SK-N-SH (cell line): ENCODE results near the gene DRC3. TPM values are rescaled to one million over a fixed set of nuclear protein-coding genes. Genes with fewer than 3 reads are reported as not detected.
A peak's percentile ranks its signal among the peaks of the same experiment; 100 is the strongest.

Source experiments
- CTCF ChIA-PET: fragments of 300-600, 350-600 bp; formaldehyde crosslinking; extraction: SDS; loops from one replicate; lab custom pipeline; 2021; lab: Yijun Ruan, JAX
- POLR2A ChIA-PET: fragments of 350-600 bp; sonication (Branson Sonifier 250); formaldehyde crosslinking; extraction: SDS; loops from one replicate; lab custom pipeline; 2020; ENCODE audit warnings: antibody characterized with exemption, inconsistent platforms; lab: Yijun Ruan, JAX
- DNase-seq: peaks from one replicate; pipeline ENCODE4 v3.0.0; 2012
- H2AFZ ChIP-seq: fragments of 200-600 bp; sonication (generic); 2 replicates; pipeline ENCODE4 v1.8.1; 2016; ENCODE audit warnings: antibody characterized with exemption, mild to moderate bottlenecking, low read depth
- H3F3A ChIP-seq: fragments of 200-600 bp; sonication (generic); replicated peaks from 2 replicates; pipeline ENCODE3; 2016; ENCODE audit warnings: antibody characterized with exemption, mild to moderate bottlenecking; ENCODE audit not compliant: insufficient read depth
- H3K27ac ChIP-seq, 2 experiments: fragments of 200-500 bp in 1 of 2; fragments of 200-600 bp in 1 of 2; sonication (Bioruptor generic) in 1 of 2; sonication (generic), shearing (Covaris generic) in 1 of 2; 2 replicates each; pipeline versions ENCODE4 v1.5.1 to v1.6.1; 2014 to 2016; ENCODE audit warnings: low read depth in 2 of 2, inconsistent platforms in 1 of 2, low read length in 1 of 2, mild to moderate bottlenecking in 1 of 2, mixed read lengths in 1 of 2
- H3K27me3 ChIP-seq: fragments of 200-600 bp; sonication (generic), shearing (Covaris generic); 2 replicates; pipeline ENCODE4 v1.6.1; 2016; ENCODE audit warnings: mixed run types; ENCODE audit not compliant: insufficient read depth
- H3K36me3 ChIP-seq, 2 experiments: fragments of 200-500 bp in 1 of 2; fragments of 200-600 bp in 1 of 2; sonication (Bioruptor generic) in 1 of 2; sonication (generic) in 1 of 2; replicated peaks in 1 of 2; 2 replicates each; pipeline versions ENCODE3 to v1.5.1; 2014 to 2016; ENCODE audit warnings: low read length in 1 of 2, mild to moderate bottlenecking in 1 of 2; ENCODE audit not compliant: insufficient read depth in 2 of 2, control insufficient read depth in 1 of 2
- H3K4me1 ChIP-seq, 2 experiments: fragments of 200-500 bp in 1 of 2; fragments of 200-600 bp in 1 of 2; sonication (Bioruptor generic) in 1 of 2; sonication (generic), shearing (Covaris generic) in 1 of 2; 2 replicates each; pipeline versions ENCODE4 v1.5.1 to v1.6.1; 2014 to 2016; ENCODE audit warnings: low read depth in 1 of 2, low read length in 1 of 2, mixed run types in 1 of 2; ENCODE audit not compliant: insufficient read depth in 2 of 2, control insufficient read depth in 1 of 2
- H3K4me2 ChIP-seq: fragments of 200-600 bp; sonication (generic), shearing (Covaris generic); 2 replicates; pipeline ENCODE4 v1.6.1; 2017; ENCODE audit warnings: mixed run types
- H3K4me3 ChIP-seq, 2 experiments: fragments of 200-500 bp in 1 of 2; fragments of 200-600 bp in 1 of 2; sonication (Bioruptor generic) in 1 of 2; sonication (generic), shearing (Covaris generic) in 1 of 2; 2 replicates each; pipeline versions ENCODE4 v1.5.1 to v1.8.1; 2014 to 2016; ENCODE audit warnings: low read depth in 2 of 2, inconsistent platforms in 1 of 2, low read length in 1 of 2, mild to moderate bottlenecking in 1 of 2, mixed read lengths in 1 of 2, moderate library complexity in 1 of 2
- H3K79me2 ChIP-seq: fragments of 200-600 bp; sonication (generic); 2 replicates; pipeline ENCODE4 v1.8.1; 2017; ENCODE audit warnings: mild to moderate bottlenecking; ENCODE audit not compliant: insufficient read depth
- H3K9ac ChIP-seq: fragments of 200-600 bp; sonication (generic); 2 replicates; pipeline ENCODE4 v1.6.1; 2017; ENCODE audit warnings: mixed run types
- H3K9me2 ChIP-seq: fragments of 200-600 bp; sonication (generic); 2 replicates; pipeline ENCODE4 v1.6.1; 2017; ENCODE audit warnings: mixed run types
- H3K9me3 ChIP-seq: fragments of 200-600 bp; sonication (generic); 2 replicates; pipeline ENCODE4 v1.6.1; 2017; ENCODE audit warnings: mixed run types, mild to moderate bottlenecking, moderate library complexity
- H4K20me1 ChIP-seq: fragments of 200-600 bp; sonication (generic); 2 replicates; pipeline ENCODE4 v1.6.1; 2017; ENCODE audit warnings: mild to moderate bottlenecking, mixed run types; ENCODE audit not compliant: insufficient read depth
- FOXJ3 ChIP-seq: sonication (generic); formaldehyde crosslinking; IDR thresholded peaks from 2 replicates; pipeline ENCODE4 v1.5.1; 2020; ENCODE audit warnings: mild to moderate bottlenecking, missing genetic modification reagents
- MXI1 ChIP-seq: IDR thresholded peaks from 2 replicates; pipeline ENCODE4 v1.6.1; 2012; ENCODE audit warnings: mild to moderate bottlenecking, low read depth, low read length, improper control_type of control experiment
- PBX3 ChIP-seq: IDR thresholded peaks from 2 replicates; pipeline ENCODE4; 2012
- RAD21 ChIP-seq: IDR thresholded peaks from 2 replicates; pipeline ENCODE4 v1.6.1; 2012; ENCODE audit warnings: mild to moderate bottlenecking, low read length
- SMC3 ChIP-seq: IDR thresholded peaks from 2 replicates; pipeline ENCODE4 v1.6.1; 2012; ENCODE audit warnings: low read depth, low read length, improper control_type of control experiment
- TCF12 ChIP-seq: IDR thresholded peaks from 2 replicates; pipeline ENCODE4 v1.4.0; 2012
- USF2 ChIP-seq: fragments of 150-350 bp; IDR thresholded peaks from 2 replicates; pipeline ENCODE4 v1.6.1; 2017; ENCODE audit warnings: antibody characterized with exemption, low read length, low read depth, borderline replicate concordance
- YY1 ChIP-seq: IDR thresholded peaks from 2 replicates; pipeline ENCODE4 v1.4.0; 2012; ENCODE audit warnings: low read depth, mild to moderate bottlenecking
- WGBS: methylation state at CpG from one replicate; pipeline ENCODE4 v1.1.6; 2017; ENCODE audit warnings: low lambda C conversion rate; 5-methylcytosine and 5-hydroxymethylcytosine counted together
- polyA plus RNA-seq, 3 experiments: library from polyadenylated mRNA; depleted of rRNA; stranded (reverse); fragments of >200 nt; gene quantifications; 2 replicates each; pipeline ENCODE4 v1.2.3, GENCODE V29; 2012

The DRC3 gene
- polyA plus RNA-seq, 1 of the 3 experiments (the other 2 are of a cell fraction), result 3.6 TPM

GRCh38 chr17:17970699-17971430 is 1.8 kb upstream of the DRC3 start:
- Histone ChIP-seq H3K27me3 (no peaks in the 10 kb centered on the region), H3F3A (no peaks in the 10 kb centered on the region)
- TF ChIP-seq RAD21 (peak; percentile 22), USF2 (no peak), TCF12 (no peak), PBX3 (0 out of 2 replicates have a peak, but pooled peaks have one; percentile 2)
- TF ChIP-seq, all 33 proteins: peak for 2
- Histone ChIP-seq H3K79me2 (peaks cover 63% of the 10 kb centered on the region), H3K9me2 (no peaks in the 10 kb centered on the region), H3K4me2 (peak overlapping the region; percentile 89), H3K4me3 (peak overlapping the region; percentile 74 to 80), H3K9me3 (no peaks in the 10 kb centered on the region), H3K4me1 (peaks cover 0 to 15% of the 10 kb centered on the region in 2 experiments; a peak in 2 of 4 replicates), H4K20me1 (peaks cover 8% of the 10 kb centered on the region), H2AFZ (no peak overlapping the region), H3K9ac (peak overlapping the region; percentile 71; the same call in 1 of the 2 replicates), H3K36me3 (no peaks in the 10 kb centered on the region), H3K27ac (peak overlapping the region; percentile 34 to 74; a peak in 3 of 4 replicates)
- POLR2A ChIA-PET, result interaction anchor here (0.6 kb wide), 1 partner anchor 32 kb away, joined by 3 read pairs; no protein-coding TSS in a partner anchor
- WGBS, result 17% methylated on average over 1 of the region's 1 CpG
- DNase-seq, result no peak
- CTCF ChIA-PET, result interaction anchor here (1.0 to 2.3 kb wide), 2 partner anchors 13 to 52 kb away, joined by 3 to 6 read pairs; no protein-coding TSS in a partner anchor

- Histone ChIP-seq H2AFZ (no peak overlapping the region), H3F3A (no peaks in the 10 kb centered on the region), H3K36me3 (no peaks in the 10 kb centered on the region), H3K27me3 (no peaks in the 10 kb centered on the region), H3K79me2 (peaks cover 56% of the 10 kb centered on the region), H3K4me3 (peak overlapping the region; percentile 74 to 80), H3K9ac (peak overlapping the region; percentile 71), H3K4me1 (peaks cover 0 to 15% of the 10 kb centered on the region in 2 experiments; a peak in 2 of 4 replicates), H3K9me2 (no peaks in the 10 kb centered on the region), H3K4me2 (peak overlapping the region; percentile 89), H3K27ac (peak overlapping the region; percentile 11 to 74; a peak in 3 of 4 replicates), H4K20me1 (peaks cover 8% of the 10 kb centered on the region), H3K9me3 (no peaks in the 10 kb centered on the region)
- peak; percentile 52 for DNase-seq
- TF ChIP-seq FOXJ3 (CRISPR knock-in tag) (no peak), MXI1 (peak; percentile 35; the same call in 1 of the 2 replicates), YY1 (0 out of 2 replicates have a peak, but pooled peaks have one; percentile 13), SMC3 (no peak)
- POLR2A ChIA-PET, result interaction anchor here (0.6 to 1.0 kb wide), 2 partner anchors 32 to 55 kb away, joined by 3 read pairs; no protein-coding TSS in a partner anchor
- CTCF ChIA-PET, result interaction anchor here (1.0 to 2.3 kb wide), 3 partner anchors 14 to 54 kb away, joined by 3 to 6 read pairs (median 4); no protein-coding TSS in a partner anchor
- 0% methylated on average over 15 of the region's 33 CpGs for WGBS
These were observed 1.1 kb upstream of the DRC3 start for GRCh38 chr17:17971431-17972125.
